ENCODE measurements around the gene MLH3.

DNA sequence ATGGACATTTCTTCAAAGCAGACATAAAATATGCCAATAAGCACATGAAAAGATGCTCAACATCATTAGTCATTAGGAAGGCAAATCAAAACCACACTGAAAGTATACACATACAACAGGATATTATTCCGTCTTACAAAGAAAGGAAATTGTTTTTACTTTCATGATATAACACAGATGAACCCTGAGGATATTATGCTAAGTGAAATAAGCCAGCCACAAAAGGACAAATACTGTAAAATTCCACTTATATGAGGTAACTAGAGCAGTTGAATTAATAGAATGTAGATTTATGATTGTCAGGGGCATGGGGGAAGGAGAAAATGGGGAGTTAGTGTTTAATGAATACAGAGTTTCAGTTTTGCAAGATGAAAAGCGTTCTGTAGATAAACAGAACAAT lies 8.4 kb upstream of the MLH3 start:
- TF ChIP-seq, protein P1, sequence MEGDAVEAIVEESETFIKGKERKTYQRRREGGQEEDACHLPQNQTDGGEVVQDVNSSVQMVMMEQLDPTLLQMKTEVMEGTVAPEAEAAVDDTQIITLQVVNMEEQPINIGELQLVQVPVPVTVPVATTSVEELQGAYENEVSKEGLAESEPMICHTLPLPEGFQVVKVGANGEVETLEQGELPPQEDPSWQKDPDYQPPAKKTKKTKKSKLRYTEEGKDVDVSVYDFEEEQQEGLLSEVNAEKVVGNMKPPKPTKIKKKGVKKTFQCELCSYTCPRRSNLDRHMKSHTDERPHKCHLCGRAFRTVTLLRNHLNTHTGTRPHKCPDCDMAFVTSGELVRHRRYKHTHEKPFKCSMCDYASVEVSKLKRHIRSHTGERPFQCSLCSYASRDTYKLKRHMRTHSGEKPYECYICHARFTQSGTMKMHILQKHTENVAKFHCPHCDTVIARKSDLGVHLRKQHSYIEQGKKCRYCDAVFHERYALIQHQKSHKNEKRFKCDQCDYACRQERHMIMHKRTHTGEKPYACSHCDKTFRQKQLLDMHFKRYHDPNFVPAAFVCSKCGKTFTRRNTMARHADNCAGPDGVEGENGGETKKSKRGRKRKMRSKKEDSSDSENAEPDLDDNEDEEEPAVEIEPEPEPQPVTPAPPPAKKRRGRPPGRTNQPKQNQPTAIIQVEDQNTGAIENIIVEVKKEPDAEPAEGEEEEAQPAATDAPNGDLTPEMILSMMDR (conservative IDR thresholded peaks at IDR 0.05; ENCODE audit: low read length), result no peak
- TF ChIP-seq EZH2phosphoT487 (IDR thresholded peaks at IDR 0.05; ENCODE audit: borderline replicate concordance), result no peak

All from Loucy (cell line).